Natural killer cell (primary cell): ENCODE measurements around the gene XCL1. TPM values are rescaled to one million over a fixed set of nuclear protein-coding genes. Genes with fewer than 3 reads are reported as not detected.
"Not testable (repeated sequence)": the region's sequence is repeated elsewhere in the genome, so short reads cannot be mapped to it uniquely, and the experiment has no call there.

Source experiments
- ATAC-seq, 3 donors: fragments of 150-1000 bp in 2 of 3; fragments of 200-7000 bp in 1 of 3; cut with Tn5 transposase; 1 replicate in 1 of 3; 2 replicates in 2 of 3; pipeline ENCODE4 v1.10.0; 2021; ENCODE audit warnings: mild to moderate bottlenecking in 2 of 3, moderate library complexity in 2 of 3
- DNase-seq, 2 donors: peaks; one replicate each; pipeline versions ENCODE4 v3.0.0 to v3.0.0-alpha.2; 2013 to 2021; ENCODE audit warnings: mixed read lengths in 1 of 2
- H3K27ac ChIP-seq: one replicate; pipeline ENCODE4 v1.5.1; 2013; ENCODE audit warnings: mild to moderate bottlenecking, low read length
- H3K27me3 ChIP-seq: one replicate; pipeline ENCODE4 v1.6.1; 2013; ENCODE audit warnings: low read length; ENCODE audit not compliant: control insufficient read depth, insufficient read depth
- H3K36me3 ChIP-seq: one replicate; pipeline ENCODE4 v1.6.1; 2013; ENCODE audit warnings: low read length; ENCODE audit not compliant: control insufficient read depth, insufficient read depth
- H3K4me1 ChIP-seq: one replicate; pipeline ENCODE4 v1.6.1; 2013; ENCODE audit warnings: low read length; ENCODE audit not compliant: control insufficient read depth, insufficient read depth
- H3K4me3 ChIP-seq: one replicate; pipeline ENCODE4 v1.5.1; 2013; ENCODE audit warnings: low read length
- H3K9me3 ChIP-seq: one replicate; pipeline ENCODE4 v1.6.1; 2013; ENCODE audit warnings: low read length; ENCODE audit not compliant: control insufficient read depth, insufficient read depth
- H3K27ac Mint-ChIP-seq, 2 donors: one replicate each; pipeline ENCODE4 v1.8.0; 2022; ENCODE audit warnings: mild to moderate bottlenecking in 2 of 2, mixed read lengths in 2 of 2, moderate library complexity in 1 of 2
- H3K27me3 Mint-ChIP-seq, 2 donors: one replicate each; pipeline ENCODE4 v1.8.0; 2022; ENCODE audit warnings: low read depth in 2 of 2, mixed read lengths in 2 of 2
- H3K36me3 Mint-ChIP-seq: one replicate; pipeline ENCODE4 v1.8.0; 2022; ENCODE audit warnings: mixed read lengths
- H3K4me1 Mint-ChIP-seq, 2 donors: one replicate each; pipeline ENCODE4 v1.8.0; 2022; ENCODE audit warnings: mixed read lengths in 2 of 2
- H3K4me3 Mint-ChIP-seq: one replicate; pipeline ENCODE4 v1.8.0; 2022; ENCODE audit warnings: mild to moderate bottlenecking, moderate library complexity, mixed read lengths
- H3K9me3 Mint-ChIP-seq, 2 donors: one replicate each; pipeline ENCODE4 v1.8.0; 2022; ENCODE audit warnings: mixed read lengths in 2 of 2
- WGBS: methylation state at CpG from one replicate; pipeline ENCODE4 v1.1.7; 2013; ENCODE audit warnings: missing lambda C conversion rate; ENCODE audit not compliant: insufficient coverage; 5-methylcytosine and 5-hydroxymethylcytosine counted together
- intact Hi-C: fragments of 100-400 bp; cut with micrococcal nuclease; formaldehyde crosslinking; loops from one replicate; pipeline ENCODE4 v1.14.2; 2022
- total RNA-seq, 4 donors: library from RNA; stranded (reverse); fragments of 120-200 nt in 1 of 4; gene quantifications; one replicate each; pipeline versions ENCODE4 v1.2.3 to v1.2.4, GENCODE V29; 2013 to 2022
- TF ChIP-seq, protein P1 (sequence below): fragments of 200-600 bp; IDR thresholded peaks from one replicate; pipeline ENCODE4 v1.8.0; 2022; ENCODE audit warnings: antibody characterized with exemption

XCL1 gene, protein sequence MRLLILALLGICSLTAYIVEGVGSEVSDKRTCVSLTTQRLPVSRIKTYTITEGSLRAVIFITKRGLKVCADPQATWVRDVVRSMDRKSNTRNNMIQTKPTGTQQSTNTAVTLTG
- 10 to 100 TPM; 11.4 to 23.8 (median 16.1) TPM for total RNA-seq
- total RNA-seq (2013): 85.2 TPM

DNA sequence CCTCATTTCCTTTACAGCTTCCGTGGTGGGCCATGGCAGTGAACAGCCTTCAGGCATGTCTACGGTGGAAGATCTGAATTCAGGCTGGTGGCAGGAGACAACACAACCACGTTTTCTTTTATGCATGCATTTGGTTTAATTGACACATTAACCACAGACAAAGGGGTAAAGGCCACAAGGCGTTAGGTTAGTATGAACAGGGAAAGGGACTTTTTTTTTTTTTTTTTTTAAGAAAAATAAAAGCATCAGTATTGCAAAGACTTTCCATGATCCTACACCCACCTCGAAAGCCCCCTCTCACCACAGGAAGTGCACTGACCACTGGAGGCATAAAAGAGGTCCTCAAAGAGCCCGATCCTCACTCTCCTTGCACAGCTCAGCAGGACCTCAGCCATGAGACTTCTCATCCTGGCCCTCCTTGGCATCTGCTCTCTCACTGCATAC lies at the start of gene XCL1:
Gene XCL1, plus strand, starts transcription at position 361 of the 444 bp plus-strand sequence. Its CDS starts 33 bp downstream, at position 394.
- 60% methylated on average over 1 of the region's 6 CpGs for WGBS
- H3K36me3 Mint-ChIP-seq, H3K27me3 ChIP-seq, H3K9me3 Mint-ChIP-seq, H3K4me1 ChIP-seq, H3K27me3 Mint-ChIP-seq, H3K9me3 ChIP-seq: not testable (repeated sequence)
- Histone ChIP-seq H3K4me3 (peak within 1 kb of the TSS; percentile 32), H3K36me3 (peaks cover 10% of the 10 kb centered on the region), H3K27ac (peak within 1 kb of the TSS; percentile 49)
- H3K4me1 Mint-ChIP-seq: peaks cover 42 to 45% of the 10 kb centered on the region in 2 donors
- ATAC-seq (peak; percentile 60 to 89 (median 70)), DNase-seq (peak; percentile 26 to 42)
- peak within 1 kb of the TSS; percentile 79 for H3K4me3 Mint-ChIP-seq
- intact Hi-C loops: loop anchor here (10.0 kb wide), 1 partner anchor 231 kb away; no protein-coding TSS in a partner anchor
- peak within 1 kb of the TSS; percentile 62 to 91 for H3K27ac Mint-ChIP-seq

DNA sequence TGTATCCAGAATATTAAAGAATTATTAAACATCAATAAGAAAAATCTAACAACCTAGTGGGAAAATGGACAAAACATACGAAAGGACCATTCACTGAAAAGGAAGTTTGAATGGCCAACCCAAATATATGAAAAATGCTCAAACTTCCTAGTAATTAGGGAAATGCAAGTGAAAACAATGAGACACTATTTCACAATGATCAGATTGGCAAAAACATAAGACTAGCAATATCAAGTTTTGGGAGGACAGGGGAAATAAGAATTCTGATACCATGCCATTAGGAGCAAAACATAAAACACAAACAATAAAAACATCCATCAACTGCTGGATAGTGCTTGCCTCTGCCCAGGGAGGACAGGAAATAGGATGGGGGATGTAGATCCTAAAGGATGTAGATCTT lies 46.9 kb upstream of the XCL1 start:
- no peak for DNase-seq
- Mint-ChIP-seq H3K27me3 (no peaks in the 10 kb centered on the region), H3K27ac (no peak overlapping the region), H3K9me3 (no peaks in the 10 kb centered on the region), H3K36me3 (peaks cover under 1% of the 10 kb centered on the region), H3K4me3 (no peak overlapping the region), H3K4me1 (peaks cover 42 to 43% of the 10 kb centered on the region in 2 donors)
- Histone ChIP-seq H3K36me3 (no peaks in the 10 kb centered on the region), H3K27ac (no peak overlapping the region), H3K9me3 (peaks cover under 1% of the 10 kb centered on the region), H3K27me3 (no peaks in the 10 kb centered on the region), H3K4me3 (no peak overlapping the region), H3K4me1 (peaks cover 26% of the 10 kb centered on the region)
- TF ChIP-seq, protein P1, sequence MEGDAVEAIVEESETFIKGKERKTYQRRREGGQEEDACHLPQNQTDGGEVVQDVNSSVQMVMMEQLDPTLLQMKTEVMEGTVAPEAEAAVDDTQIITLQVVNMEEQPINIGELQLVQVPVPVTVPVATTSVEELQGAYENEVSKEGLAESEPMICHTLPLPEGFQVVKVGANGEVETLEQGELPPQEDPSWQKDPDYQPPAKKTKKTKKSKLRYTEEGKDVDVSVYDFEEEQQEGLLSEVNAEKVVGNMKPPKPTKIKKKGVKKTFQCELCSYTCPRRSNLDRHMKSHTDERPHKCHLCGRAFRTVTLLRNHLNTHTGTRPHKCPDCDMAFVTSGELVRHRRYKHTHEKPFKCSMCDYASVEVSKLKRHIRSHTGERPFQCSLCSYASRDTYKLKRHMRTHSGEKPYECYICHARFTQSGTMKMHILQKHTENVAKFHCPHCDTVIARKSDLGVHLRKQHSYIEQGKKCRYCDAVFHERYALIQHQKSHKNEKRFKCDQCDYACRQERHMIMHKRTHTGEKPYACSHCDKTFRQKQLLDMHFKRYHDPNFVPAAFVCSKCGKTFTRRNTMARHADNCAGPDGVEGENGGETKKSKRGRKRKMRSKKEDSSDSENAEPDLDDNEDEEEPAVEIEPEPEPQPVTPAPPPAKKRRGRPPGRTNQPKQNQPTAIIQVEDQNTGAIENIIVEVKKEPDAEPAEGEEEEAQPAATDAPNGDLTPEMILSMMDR: no peak
- ATAC-seq: no peak
- intact Hi-C loops: loop anchor here (10.0 kb wide), 1 partner anchor 1165 kb away; no protein-coding TSS in a partner anchor
- no CpG with 5 or more reads among the region's 1 CpG for WGBS

DNA sequence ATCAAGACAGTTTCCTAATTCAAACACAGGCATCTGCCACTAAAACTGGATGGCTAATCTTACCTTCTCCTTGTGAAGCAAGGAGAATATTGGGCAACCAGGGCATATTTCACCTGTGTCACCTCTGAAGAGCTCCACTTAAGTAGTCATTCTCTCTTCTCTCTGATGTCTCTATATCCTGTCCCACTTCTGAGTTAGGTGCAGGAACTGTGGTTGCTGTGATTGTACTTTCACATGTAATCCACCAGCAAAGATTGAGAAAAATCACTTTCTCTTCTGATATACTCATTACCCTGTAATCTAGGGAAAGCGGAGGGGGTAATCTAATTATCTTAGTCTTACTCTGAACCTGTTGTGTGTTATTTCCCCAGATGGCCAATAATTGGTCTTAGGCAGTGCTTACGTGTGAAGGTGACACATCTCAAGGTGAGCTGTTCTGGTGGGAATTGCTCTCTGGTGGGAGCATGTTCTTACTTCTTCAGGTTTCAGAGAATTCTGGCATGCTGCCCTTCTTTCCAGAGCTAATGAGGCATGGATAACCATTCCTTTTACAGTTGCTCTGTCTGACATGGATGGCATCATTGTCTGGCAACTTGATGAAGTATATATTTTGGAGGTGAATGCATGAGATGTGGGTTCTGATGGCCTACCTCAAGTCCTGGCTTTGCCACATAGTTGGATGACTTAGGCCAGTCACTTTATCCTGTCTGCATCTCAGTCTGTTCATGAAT lies 44.6 kb upstream of the XCL1 start:
- no peaks in the 10 kb centered on the region for H3K36me3 Mint-ChIP-seq
- Histone ChIP-seq H3K4me3 (no peak overlapping the region), H3K27me3 (no peaks in the 10 kb centered on the region), H3K36me3 (no peaks in the 10 kb centered on the region), H3K9me3 (no peaks in the 10 kb centered on the region), H3K27ac (peak overlapping the region; percentile 8), H3K4me1 (peaks cover 30% of the 10 kb centered on the region)
- peak in 1 of 2 donors; percentile 66 for DNase-seq
- peak overlapping the region; percentile 66 for H3K4me3 Mint-ChIP-seq
- peak overlapping the region; percentile 53 to 58 for H3K27ac Mint-ChIP-seq
- H3K27me3 Mint-ChIP-seq: no peaks in the 10 kb centered on the region
- ATAC-seq: peak; percentile 40 to 59 (median 50)
- whole genome bisulfite sequencing: 58% methylated on average over 2 of the region's 2 CpGs
- TF ChIP-seq, protein P1: no peak
- intact Hi-C loops: loop anchor here (5.0 kb wide), 1 partner anchor 36 kb away; no protein-coding TSS in a partner anchor
- H3K4me1 Mint-ChIP-seq: peaks cover 63 to 64% of the 10 kb centered on the region in 2 donors
- H3K9me3 Mint-ChIP-seq: no peaks in the 10 kb centered on the region

DNA sequence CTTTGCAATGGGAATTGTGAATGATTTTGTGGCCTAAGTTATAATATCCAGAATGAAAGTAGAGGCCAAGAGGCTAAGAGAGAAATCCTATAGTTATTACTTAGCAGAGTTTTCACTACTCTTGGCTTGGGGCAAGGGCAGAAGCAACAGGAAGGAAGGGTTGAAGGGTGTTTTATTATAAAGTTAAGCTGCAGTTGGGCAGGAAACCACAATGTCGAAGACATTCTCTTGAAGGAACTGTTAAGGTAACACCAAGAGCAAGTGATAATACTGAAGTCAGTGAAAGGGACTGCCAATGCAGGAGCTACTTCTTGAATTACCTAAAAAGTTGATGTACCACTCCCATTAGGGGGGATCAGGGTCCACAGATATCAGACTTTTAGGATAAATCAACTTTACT lies 40.9 kb upstream of the XCL1 start:
- WGBS: 0% methylated on average over 1 of the region's 1 CpG

DNA sequence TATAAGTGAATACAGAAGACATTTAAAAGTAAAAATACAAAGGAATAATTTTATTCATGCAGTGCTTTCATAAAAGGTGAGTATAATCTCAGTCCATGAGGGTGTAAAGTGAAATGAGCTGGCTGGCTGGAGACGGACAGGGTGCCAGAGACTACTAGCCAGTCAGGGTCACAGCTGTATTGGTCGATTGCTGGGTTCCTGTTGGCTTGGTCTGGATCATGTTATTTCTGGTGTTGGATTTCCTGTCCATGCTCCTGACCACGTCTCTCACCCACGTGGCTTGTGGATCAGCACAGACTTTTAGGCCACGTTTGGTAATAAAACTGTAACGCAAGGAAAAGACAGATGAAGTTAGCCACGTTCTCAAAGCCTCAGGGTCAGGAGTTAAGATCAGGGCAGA lies 35.6 kb upstream of the XCL1 start:
- H3K36me3 Mint-ChIP-seq: peaks cover 22% of the 10 kb centered on the region
- H3K9me3 ChIP-seq, H3K27me3 Mint-ChIP-seq, intact Hi-C loops, ATAC-seq, H3K27me3 ChIP-seq, H3K4me3 ChIP-seq, H3K9me3 Mint-ChIP-seq, DNase-seq: not testable (repeated sequence)
- peaks cover 79 to 80% of the 10 kb centered on the region in 2 donors for H3K4me1 Mint-ChIP-seq
- 43% methylated on average over 5 of the region's 7 CpGs for WGBS
- H3K4me1 ChIP-seq: peaks cover 13% of the 10 kb centered on the region
- H3K4me3 Mint-ChIP-seq: peak overlapping the region; percentile 95
- peaks cover 18% of the 10 kb centered on the region for H3K36me3 ChIP-seq
- peak overlapping the region; percentile 48 for H3K27ac ChIP-seq
- peak overlapping the region; percentile 93 to 95 for H3K27ac Mint-ChIP-seq

More for the DNA sequence above, 40.9 kb upstream of the XCL1 start:
- DNase-seq (peak in 1 of 2 donors; percentile 75), ATAC-seq (peak; percentile 87 to 97 (median 95))
- H3K27ac Mint-ChIP-seq: peak overlapping the region; percentile 88 to 91
- peaks cover 0 to 3% of the 10 kb centered on the region in 2 donors for H3K9me3 Mint-ChIP-seq
- Histone ChIP-seq H3K4me1 (peaks cover 25% of the 10 kb centered on the region), H3K27ac (peak overlapping the region; percentile 84), H3K36me3 (peaks cover 7% of the 10 kb centered on the region), H3K9me3 (no peaks in the 10 kb centered on the region), H3K27me3 (no peaks in the 10 kb centered on the region), H3K4me3 (peak overlapping the region; percentile 16)
- peaks cover 88 to 89% of the 10 kb centered on the region in 2 donors for H3K4me1 Mint-ChIP-seq
- peaks cover 22% of the 10 kb centered on the region for H3K36me3 Mint-ChIP-seq
- peak overlapping the region; percentile 91 for H3K4me3 Mint-ChIP-seq
- intact Hi-C loops: loop anchor here (1.0 to 5.0 kb wide), 4 partner anchors 8 to 68 kb away; partner anchors contain the start of gene XCL2
- no peaks in the 10 kb centered on the region for H3K27me3 Mint-ChIP-seq
- TF ChIP-seq, protein P1: no peak
